ENCODE results near the gene PLCB4. TPM values are rescaled to one million over a fixed set of nuclear protein-coding genes. Genes with fewer than 3 reads are reported as not detected.
A peak's percentile ranks its signal among the peaks of the same experiment; 100 is the strongest.

PLCB4 gene
- total RNA-seq, 1 experiment from 2014 or later = 0.47 TPM

DNA sequence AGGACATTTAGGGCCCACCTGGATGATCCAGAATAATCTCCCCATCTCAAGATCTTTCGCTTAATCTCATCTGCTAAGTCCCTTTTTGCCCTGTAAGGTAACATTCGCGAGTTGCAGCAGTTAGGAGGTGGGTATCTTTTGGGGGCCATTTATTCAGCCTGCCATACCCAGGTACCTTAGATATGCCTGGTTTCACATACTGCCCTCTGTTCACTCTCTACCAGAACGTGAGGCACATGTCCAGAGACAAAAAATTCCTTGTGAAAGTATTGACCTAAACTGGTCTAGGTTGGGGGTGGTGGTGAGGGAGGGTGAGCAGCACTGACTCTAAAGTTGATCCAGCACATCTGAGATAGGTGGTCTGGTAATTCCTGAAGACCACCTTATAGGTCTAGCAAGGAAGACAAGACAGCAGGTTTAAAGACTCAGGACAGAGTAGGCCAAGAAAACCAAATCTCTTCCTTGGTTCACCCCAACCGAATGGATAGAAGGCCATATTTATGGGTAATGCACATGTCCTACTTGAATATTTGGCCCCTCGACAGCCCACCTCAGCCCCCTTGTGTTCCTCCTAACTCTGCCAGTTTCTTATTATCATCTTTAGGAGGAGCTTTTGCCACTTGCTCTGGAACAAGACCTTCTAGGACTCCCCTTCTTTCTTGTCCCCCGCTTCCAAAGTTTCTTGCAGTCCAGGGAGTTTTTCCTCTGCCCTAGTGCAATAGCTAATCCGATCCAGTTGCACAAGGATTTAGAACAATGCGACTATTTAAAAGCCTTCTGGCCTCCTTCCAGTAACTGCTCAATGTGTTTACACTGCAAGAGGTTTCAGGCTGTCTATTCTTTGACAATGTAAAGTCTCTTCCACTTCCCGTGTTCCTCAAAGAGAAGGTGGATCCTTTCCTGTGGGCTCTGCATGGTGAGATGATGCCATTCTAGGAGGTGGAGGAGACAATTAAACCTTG is 232.5 kb downstream of the PLCB4 start:
- Histone ChIP-seq H3K4me1 (peaks cover 22% of the 10 kb centered on the region), H3K36me3 (no peaks in the 10 kb centered on the region), H3K9me3 (replicated peaks) (no peaks in the 10 kb centered on the region), H3K27me3 (no peaks in the 10 kb centered on the region), H3K27ac (no peak overlapping the region), H3K4me3 (no peak overlapping the region)
- peak; percentile 44 to 84 for DNase-seq

DNA sequence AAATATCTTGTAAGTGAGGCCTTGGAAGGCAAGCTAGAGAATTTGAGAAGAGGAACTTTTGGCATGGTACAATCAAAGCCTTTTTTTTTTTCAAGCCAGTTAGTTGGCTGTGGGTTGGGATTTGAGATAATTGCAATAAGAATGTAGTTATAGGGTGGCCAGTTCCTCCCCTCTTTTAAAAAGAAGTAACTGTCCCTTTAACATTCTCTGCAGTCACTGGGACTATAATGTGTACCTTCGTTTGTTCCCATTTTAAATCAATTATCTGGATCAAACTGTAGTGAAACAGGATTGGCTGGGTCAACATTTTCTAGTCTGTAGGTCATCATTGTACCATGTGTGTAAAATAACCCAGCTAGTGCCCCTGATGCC is 233.2 kb downstream of the PLCB4 start:
- no peak for DNase-seq
- Histone ChIP-seq H3K4me1 (peaks cover 22% of the 10 kb centered on the region), H3K4me3 (no peak overlapping the region), H3K27me3 (no peaks in the 10 kb centered on the region), H3K9me3 (replicated peaks) (no peaks in the 10 kb centered on the region), H3K27ac (no peak overlapping the region), H3K36me3 (no peaks in the 10 kb centered on the region)

DNA sequence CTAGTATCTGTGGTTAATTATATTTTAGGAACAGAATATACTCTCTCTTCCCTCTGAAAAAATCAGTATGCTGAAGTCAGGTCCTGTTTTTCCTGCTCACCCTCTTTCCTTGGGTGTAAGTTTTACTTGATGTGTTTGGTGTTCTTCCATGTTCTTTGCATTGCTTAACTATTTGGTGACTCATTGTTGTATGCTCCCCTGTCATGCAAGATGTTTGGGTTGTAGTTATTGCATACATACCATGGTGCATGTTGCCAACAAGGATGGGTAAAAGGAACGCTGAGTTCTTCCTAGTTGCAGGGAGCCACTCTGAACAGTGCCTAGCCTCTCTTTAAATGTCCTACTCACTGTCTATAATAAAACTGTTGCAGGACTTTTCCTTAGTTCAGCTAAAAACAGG is 237.6 kb downstream of the PLCB4 start:
- no peak for DNase-seq
- Histone ChIP-seq H3K9me3 (replicated peaks) (no peaks in the 10 kb centered on the region), H3K27ac (no peak overlapping the region), H3K27me3 (no peaks in the 10 kb centered on the region), H3K36me3 (no peaks in the 10 kb centered on the region), H3K4me1 (peaks cover 10% of the 10 kb centered on the region), H3K4me3 (no peak overlapping the region)

DNA sequence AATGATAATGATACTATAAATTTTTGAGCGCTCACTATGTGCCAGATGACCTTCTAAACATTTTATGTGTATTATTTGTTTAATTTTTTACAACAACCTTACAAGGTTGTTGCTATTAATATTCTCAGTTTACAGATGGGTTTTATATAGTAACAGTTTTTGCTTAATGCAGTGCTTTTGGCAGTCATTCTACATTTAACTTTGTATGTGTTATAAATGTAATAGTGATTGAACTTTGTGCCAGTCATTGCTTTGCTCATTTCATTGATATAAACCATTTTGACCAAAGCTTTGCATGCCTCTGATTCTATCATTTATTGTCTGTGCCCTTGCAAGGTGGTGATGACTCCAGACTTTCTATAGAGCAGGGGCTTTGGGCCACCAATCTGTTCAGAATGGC is 239.2 kb downstream of the PLCB4 start:
- H3K27me3 ChIP-seq = no peaks in the 10 kb centered on the region
- H3K4me1 ChIP-seq = no peaks in the 10 kb centered on the region
- no peak overlapping the region for H3K4me3 ChIP-seq
- no peak for DNase-seq
- H3K9me3 ChIP-seq (replicated peaks) = no peaks in the 10 kb centered on the region
- no peak overlapping the region for H3K27ac ChIP-seq
- no peaks in the 10 kb centered on the region for H3K36me3 ChIP-seq

DNA sequence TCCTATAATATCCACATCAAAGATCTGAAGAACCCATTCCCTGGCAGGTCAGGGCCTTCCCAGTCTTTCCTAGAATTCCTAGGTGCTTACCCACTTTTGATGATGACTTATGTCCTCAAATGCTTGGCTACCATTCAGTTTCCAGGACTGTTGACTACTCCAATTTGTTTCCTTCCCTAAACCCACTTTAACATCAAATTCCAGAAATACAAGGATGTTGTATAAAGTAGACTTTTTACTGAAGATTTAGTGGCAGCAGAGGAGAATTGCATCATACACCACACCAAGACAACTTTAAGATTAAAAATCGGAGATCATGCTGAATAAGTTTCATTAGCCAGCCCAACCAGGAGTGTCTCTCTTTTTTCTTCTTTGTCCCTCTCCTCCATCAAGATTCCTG is 242.2 kb downstream of the PLCB4 start:
- H3K27ac ChIP-seq = no peak overlapping the region
- H3K36me3 ChIP-seq = no peaks in the 10 kb centered on the region
- H3K4me1 ChIP-seq = no peaks in the 10 kb centered on the region
- no peak for DNase-seq
- H3K4me3 ChIP-seq = no peak overlapping the region
- H3K27me3 ChIP-seq = no peaks in the 10 kb centered on the region
- H3K9me3 ChIP-seq (replicated peaks) = no peaks in the 10 kb centered on the region

DNA sequence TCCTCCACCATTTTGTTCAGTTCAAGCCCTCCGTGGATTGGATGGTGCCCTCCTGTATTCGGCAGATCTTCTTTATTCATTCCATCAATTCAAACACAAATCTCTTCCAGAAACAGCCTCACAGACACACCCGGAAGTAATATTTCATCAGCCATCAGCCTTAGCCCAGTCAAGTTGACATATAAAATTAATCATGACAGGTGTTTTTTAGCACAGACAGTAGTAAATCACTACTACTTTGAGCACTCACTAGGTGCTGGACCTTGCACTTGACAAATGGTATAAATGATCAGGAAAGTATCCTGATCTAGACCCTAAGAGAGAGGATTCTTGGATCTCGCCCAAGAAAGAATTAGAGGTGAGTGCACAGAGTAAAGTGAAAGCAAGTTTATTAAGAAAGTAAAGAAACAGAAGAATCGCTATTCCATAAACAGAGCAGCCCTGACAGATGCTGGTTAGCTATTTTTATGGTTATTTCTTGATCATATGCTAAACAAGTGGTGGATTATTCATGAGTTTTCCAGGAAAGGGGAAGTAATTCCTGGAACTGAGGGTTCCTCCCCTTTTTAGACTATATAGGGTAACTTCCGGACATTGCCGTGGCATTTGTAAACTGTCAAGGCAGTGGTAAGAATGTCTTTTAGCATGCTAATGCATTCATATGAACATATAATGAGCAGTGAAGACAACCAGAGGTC is 250.9 kb downstream of the PLCB4 start:
- Histone ChIP-seq H3K4me3 (no peak overlapping the region), H3K27me3 (no peaks in the 10 kb centered on the region), H3K36me3 (no peaks in the 10 kb centered on the region), H3K4me1 (no peaks in the 10 kb centered on the region), H3K27ac (no peak overlapping the region), H3K9me3 (replicated peaks) (no peaks in the 10 kb centered on the region)
- DNase-seq = no peak

DNA sequence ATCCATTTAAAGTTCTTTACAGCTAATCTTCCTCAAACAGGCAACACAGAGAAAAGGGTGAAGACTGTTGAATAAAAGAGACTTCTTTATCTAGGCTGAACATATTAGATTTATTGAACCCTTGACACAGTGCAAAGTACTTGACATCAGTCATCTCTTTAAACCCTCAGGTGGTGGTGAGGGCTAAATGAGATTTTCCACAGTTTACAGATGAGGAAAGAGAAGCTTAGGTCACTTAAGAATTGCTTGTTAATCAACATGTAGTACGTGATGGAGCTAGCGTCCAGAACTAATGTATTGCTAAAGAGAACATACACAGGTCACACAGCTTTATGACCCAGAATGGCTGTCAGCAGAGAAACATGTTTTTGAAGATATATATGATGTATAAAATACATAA is 252.1 kb downstream of the PLCB4 start:
- Histone ChIP-seq H3K4me1 (no peaks in the 10 kb centered on the region), H3K9me3 (replicated peaks) (no peaks in the 10 kb centered on the region), H3K36me3 (no peaks in the 10 kb centered on the region), H3K27me3 (0 out of 2 replicates have a peak, but pooled peaks cover 6% of the 10 kb centered on the region), H3K4me3 (no peak overlapping the region), H3K27ac (no peak overlapping the region)
- DNase-seq = no peak

DNA sequence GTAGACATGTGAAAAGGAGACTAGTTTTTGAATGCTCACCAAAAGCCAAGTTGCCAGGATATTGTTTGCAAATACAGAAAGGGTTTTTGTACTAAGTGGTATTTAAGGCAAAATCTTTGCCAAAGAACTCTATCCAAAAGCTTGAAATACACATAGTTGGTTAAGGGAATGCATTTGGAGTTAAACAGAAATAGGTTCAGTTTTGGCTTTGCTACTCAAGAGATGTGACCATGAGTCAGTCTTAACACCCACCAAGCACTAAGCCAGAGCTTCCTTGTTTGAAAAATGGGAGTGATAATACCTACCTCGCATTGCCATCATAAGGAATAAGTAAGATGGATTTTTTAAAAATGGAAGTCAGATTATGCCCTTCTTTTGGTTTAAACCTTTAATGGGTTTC is 253.8 kb downstream of the PLCB4 start:
- Histone ChIP-seq H3K4me1 (no peaks in the 10 kb centered on the region), H3K27ac (no peak overlapping the region), H3K4me3 (no peak overlapping the region), H3K9me3 (replicated peaks) (no peaks in the 10 kb centered on the region), H3K27me3 (0 out of 2 replicates have a peak, but pooled peaks cover 6% of the 10 kb centered on the region), H3K36me3 (no peaks in the 10 kb centered on the region)
- DNase-seq = no peak

DNA sequence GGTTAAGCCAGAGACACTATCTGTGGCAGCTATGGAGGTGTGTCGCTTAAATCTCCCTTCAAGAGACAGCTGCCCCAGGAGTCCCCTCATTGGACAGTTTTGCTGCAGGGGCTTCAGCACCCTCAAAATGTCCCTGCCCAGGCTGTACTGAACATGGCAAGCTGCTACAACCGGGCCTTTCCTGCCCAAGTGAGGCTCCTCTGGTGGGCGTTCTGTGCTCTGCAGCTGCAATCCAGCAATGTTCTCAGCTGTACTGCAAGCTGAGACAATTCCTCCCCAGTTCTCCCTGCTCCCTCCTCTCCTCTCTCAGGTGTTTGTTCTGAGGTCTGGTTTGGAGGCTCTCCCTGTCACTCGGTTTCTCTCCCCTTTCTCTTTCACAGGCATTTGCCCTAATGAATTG is 254.7 kb downstream of the PLCB4 start:
- Histone ChIP-seq H3K27ac (no peak overlapping the region), H3K4me1 (no peaks in the 10 kb centered on the region), H3K36me3 (no peaks in the 10 kb centered on the region), H3K4me3 (no peak overlapping the region), H3K9me3 (replicated peaks) (no peaks in the 10 kb centered on the region), H3K27me3 (0 out of 2 replicates have a peak, but pooled peaks cover 6% of the 10 kb centered on the region)
- no peak for DNase-seq

DNA sequence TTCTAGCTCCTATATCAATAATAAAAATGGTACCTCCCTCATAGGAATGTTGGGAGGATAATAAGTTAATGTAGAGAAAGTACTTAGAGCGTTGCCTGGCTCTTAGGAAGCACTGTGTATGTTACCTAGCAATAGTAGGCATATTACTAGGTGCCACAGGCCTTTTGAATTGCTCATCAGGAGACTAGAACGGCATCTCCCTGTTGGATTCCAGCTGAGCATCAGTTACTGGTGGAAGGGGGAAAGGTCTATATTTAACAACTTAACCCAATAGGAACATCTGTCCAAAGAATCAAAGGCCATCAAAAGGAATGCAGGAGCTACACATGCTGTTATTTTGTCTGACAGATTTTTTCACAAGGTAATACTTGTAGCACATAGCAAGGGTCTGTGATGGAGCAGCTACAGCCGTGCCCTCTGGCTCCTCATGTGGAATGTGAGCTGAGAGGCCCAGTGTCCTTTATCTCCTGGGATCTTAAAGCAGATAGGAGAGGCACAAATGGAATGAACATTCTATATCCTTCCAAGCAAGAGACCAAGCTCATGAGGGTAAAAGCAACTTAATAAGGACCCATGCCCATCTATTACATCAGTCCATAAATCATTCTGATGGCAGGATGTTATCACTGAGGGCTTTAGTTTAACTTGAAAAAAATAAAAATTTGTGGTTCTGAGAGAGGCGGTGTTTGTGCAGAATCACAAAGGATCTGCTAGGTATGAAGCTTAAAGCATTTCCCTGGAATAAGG is 260.6 kb downstream of the PLCB4 start:
- Histone ChIP-seq H3K4me3 (no peak overlapping the region), H3K36me3 (no peaks in the 10 kb centered on the region), H3K4me1 (no peaks in the 10 kb centered on the region; the same call in 1 of the 2 replicates), H3K27me3 (0 out of 2 replicates have a peak, but pooled peaks cover 6% of the 10 kb centered on the region), H3K9me3 (replicated peaks) (no peaks in the 10 kb centered on the region), H3K27ac (no peak overlapping the region)
- DNase-seq = no peak

DNA sequence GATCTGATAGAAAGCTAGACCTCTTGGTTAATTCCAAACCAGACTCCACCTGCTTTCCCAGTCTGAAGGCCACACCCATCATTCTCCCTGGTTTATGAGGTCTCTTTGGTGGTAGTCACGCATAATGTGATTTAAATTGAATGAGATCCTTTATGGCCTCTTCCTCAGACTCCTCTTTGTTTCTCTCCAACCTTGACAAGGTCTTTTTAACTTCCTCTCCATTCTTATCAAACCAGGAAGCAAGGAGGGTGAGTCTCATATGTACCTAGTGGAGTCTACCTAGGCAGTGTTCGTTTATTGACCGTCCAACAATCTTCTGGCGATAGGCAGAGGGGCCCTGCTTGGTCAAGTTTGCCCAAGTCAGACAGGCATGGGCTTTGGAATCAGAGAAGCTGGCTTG is 261.3 kb downstream of the PLCB4 start:
- peak in 1 of 2 experiments; percentile 29 for DNase-seq
- Histone ChIP-seq H3K4me3 (no peak overlapping the region), H3K4me1 (no peaks in the 10 kb centered on the region; the same call in 1 of the 2 replicates), H3K9me3 (replicated peaks) (no peaks in the 10 kb centered on the region), H3K27me3 (0 out of 2 replicates have a peak, but pooled peaks cover 6% of the 10 kb centered on the region), H3K27ac (no peak overlapping the region), H3K36me3 (no peaks in the 10 kb centered on the region)

DNA sequence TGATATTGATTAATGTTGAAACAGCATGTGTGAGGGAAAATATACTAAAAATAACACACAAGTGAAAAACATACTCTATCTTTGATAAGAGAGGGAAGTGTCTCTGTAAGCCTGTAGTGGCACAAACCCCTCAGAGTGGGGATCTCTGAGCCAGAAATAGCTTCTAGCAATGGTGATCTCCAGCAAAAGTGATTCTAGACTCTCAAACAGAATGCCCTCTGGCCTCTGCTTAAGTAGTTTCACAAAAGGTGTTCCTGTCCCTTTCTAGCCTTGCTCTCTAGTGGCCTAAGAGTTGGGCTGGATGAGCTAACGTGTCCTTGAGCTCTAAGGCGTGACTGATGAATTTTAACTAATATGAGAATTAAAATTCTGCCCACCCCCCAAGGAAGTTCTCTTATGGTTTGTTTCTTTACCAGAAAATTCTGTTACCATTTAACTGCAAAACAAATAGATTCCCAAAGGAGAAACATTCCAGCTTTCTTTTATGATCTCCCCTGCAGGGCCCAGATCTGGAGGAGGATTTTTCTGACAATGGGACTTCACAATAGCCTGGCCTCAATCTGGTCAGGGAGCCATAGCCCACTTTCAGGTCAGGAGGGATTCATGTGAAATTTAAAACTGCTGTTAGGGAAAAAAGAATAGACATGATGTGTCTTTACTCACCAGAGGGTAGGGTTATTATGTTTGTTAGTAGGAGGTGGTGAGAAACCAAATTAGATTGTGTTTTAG is 263.0 kb downstream of the PLCB4 start:
- Histone ChIP-seq H3K9me3 (replicated peaks) (no peaks in the 10 kb centered on the region), H3K4me1 (no peaks in the 10 kb centered on the region; the same call in 1 of the 2 replicates), H3K36me3 (no peaks in the 10 kb centered on the region), H3K4me3 (no peak overlapping the region), H3K27ac (no peak overlapping the region), H3K27me3 (no peaks in the 10 kb centered on the region)
- no peak for DNase-seq

DNA sequence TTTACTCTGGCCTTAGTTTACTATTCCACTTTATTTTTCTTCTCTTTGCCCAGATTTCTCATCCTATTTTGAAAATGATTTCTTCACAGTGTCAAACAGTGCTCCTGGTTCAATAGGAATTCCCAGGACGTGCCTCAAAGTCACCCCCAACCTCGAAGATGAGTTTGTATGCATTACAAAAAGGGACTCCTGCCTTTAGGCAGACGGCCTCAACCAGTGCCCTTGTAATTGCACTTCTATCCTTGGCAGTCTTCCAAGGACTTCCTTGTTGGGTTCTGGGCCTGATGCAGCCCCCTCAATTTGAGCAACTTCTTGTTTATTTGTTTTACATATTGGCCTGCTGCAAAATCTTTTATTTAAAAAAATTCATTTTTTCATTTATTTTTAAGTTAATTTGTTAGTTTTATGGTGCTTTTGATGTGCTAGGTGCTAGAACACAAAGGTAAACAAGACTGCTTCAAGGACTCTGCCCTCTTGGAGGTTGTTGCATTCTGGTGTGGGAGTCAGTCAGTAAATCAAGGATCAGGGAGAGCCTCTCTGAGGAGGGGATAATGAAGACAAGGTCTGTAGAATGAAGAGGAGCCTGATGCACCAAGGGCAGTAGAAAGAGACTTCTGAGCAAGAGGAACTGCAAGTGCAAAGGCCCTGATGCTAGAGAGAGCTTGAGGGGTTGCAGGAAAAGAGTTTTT is 264.0 kb downstream of the PLCB4 start:
- no peaks in the 10 kb centered on the region; the same call in 1 of the 2 replicates for H3K4me1 ChIP-seq
- no peaks in the 10 kb centered on the region for H3K9me3 ChIP-seq (replicated peaks)
- no peak overlapping the region for H3K27ac ChIP-seq
- H3K27me3 ChIP-seq = no peaks in the 10 kb centered on the region
- no peaks in the 10 kb centered on the region for H3K36me3 ChIP-seq
- peak in 1 of 2 experiments; percentile 23 for DNase-seq
- H3K4me3 ChIP-seq = no peak overlapping the region

DNA sequence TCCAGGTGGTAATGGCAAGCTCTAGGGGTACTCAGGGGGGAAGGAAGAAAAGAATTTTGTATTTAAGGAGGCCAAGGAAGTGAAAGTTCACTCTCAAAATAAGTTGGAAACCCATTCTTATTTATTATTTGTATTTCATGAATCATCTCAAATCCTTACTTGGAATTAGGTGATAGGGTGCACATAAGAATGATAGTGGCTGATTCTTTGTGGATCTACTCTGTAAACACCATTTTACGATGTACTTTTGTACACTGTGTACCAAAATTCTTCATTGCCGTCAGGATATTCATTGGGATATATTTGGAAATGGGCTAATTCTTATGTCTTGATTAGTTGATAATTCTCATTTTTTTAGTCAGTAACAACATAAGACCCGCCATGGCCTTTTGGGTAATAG is 266.0 kb downstream of the PLCB4 start:
- H3K4me1 ChIP-seq = no peaks in the 10 kb centered on the region; the same call in 1 of the 2 replicates
- no peak overlapping the region for H3K27ac ChIP-seq
- H3K4me3 ChIP-seq = no peak overlapping the region
- H3K9me3 ChIP-seq (replicated peaks) = no peaks in the 10 kb centered on the region
- no peak for DNase-seq
- H3K36me3 ChIP-seq = no peaks in the 10 kb centered on the region
- no peaks in the 10 kb centered on the region for H3K27me3 ChIP-seq

All from SJCRH30 (cell line).